Liver (tissue), 9 donors: ENCODE measurements around the gene CDKL2. TPM values are rescaled to one million over a fixed set of nuclear protein-coding genes. Genes with fewer than 3 reads are reported as not detected.

ENCODE experiments used
- DNase-seq: peaks from one replicate; pipeline ENCODE4 v3.0.0-alpha.2; 2017; ENCODE audit warnings: low spot score
- H3K27ac ChIP-seq, 2 donors: one replicate each; pipeline ENCODE4 v1.7.0; 2013; ENCODE audit warnings: inconsistent platforms in 2 of 2, low read length in 2 of 2, control low read depth in 1 of 2, low read depth in 1 of 2, mild to moderate bottlenecking in 1 of 2
- H3K27me3 ChIP-seq, 4 donors: one replicate each; pipeline versions ENCODE4 v1.6.1 to v1.7.0; 2013; ENCODE audit warnings: low read length in 3 of 4, inconsistent platforms in 1 of 4, mild to moderate bottlenecking in 1 of 4, moderate library complexity in 1 of 4; ENCODE audit not compliant: control insufficient read depth in 4 of 4, insufficient read depth in 4 of 4
- H3K36me3 ChIP-seq, 4 donors: one replicate each; pipeline versions ENCODE4 v1.6.1 to v1.7.0; 2013; ENCODE audit warnings: low read length in 3 of 4, mild to moderate bottlenecking in 3 of 4, low read depth in 1 of 4, moderate library complexity in 1 of 4; ENCODE audit not compliant: control insufficient read depth in 4 of 4, insufficient read depth in 3 of 4
- H3K4me1 ChIP-seq, 4 donors: one replicate each; pipeline versions ENCODE4 v1.6.1 to v1.7.0; 2013; ENCODE audit warnings: low read length in 3 of 4, mild to moderate bottlenecking in 3 of 4, moderate library complexity in 1 of 4; ENCODE audit not compliant: control insufficient read depth in 4 of 4, insufficient read depth in 4 of 4
- H3K4me3 ChIP-seq, 3 donors: one replicate each; pipeline versions ENCODE4 v1.6.1 to v1.7.0; 2013; ENCODE audit warnings: low read length in 3 of 3, control low read depth in 1 of 3, low read depth in 1 of 3, mild to moderate bottlenecking in 1 of 3
- H3K9ac ChIP-seq, 2 donors: one replicate each; pipeline ENCODE4 v1.7.0; 2013; ENCODE audit warnings: low read length in 2 of 2, mild to moderate bottlenecking in 2 of 2, moderate library complexity in 2 of 2, control low read depth in 1 of 2, low read depth in 1 of 2
- H3K9me3 ChIP-seq, 4 donors: one replicate each; pipeline versions ENCODE4 v1.6.1 to v1.7.0; 2013; ENCODE audit warnings: low read length in 3 of 4; ENCODE audit not compliant: control insufficient read depth in 4 of 4
- EGR1 ChIP-seq, 2 donors: IDR thresholded peaks; 2 replicates each; pipeline ENCODE4 v1.6.1; 2016 to 2018; ENCODE audit warnings: antibody characterized with exemption in 2 of 2, low read depth in 2 of 2
- FOXA1 ChIP-seq: IDR thresholded peaks from 2 replicates; pipeline ENCODE4 v1.6.1; 2016; ENCODE audit warnings: antibody characterized with exemption
- FOXA2 ChIP-seq: IDR thresholded peaks from 2 replicates; pipeline ENCODE4 v1.6.1; 2016; ENCODE audit warnings: antibody characterized with exemption
- GABPA ChIP-seq, 2 donors: IDR thresholded peaks in 1 of 2; conservative IDR thresholded peaks in 1 of 2; 2 replicates each; pipeline ENCODE4 v1.6.1; 2016; ENCODE audit warnings: antibody characterized with exemption in 2 of 2, mild to moderate bottlenecking in 1 of 2, moderate library complexity in 1 of 2
- HNF4A ChIP-seq, 2 donors: conservative IDR thresholded peaks; 2 replicates each; pipeline ENCODE4 v1.6.1; 2016; ENCODE audit warnings: antibody characterized with exemption in 2 of 2, mild to moderate bottlenecking in 2 of 2
- HNF4G ChIP-seq: IDR thresholded peaks from 2 replicates; pipeline ENCODE4 v1.6.1; 2016; ENCODE audit warnings: antibody characterized with exemption
- NR2F2 ChIP-seq: IDR thresholded peaks from 2 replicates; pipeline ENCODE4 v1.6.1; 2016; ENCODE audit warnings: antibody characterized with exemption
- RAD21 ChIP-seq, 2 donors: IDR thresholded peaks; 2 replicates each; pipeline ENCODE4 v1.6.1; 2016; ENCODE audit warnings: antibody characterized with exemption in 2 of 2, mild to moderate bottlenecking in 2 of 2
- SP1 ChIP-seq: IDR thresholded peaks from 2 replicates; pipeline ENCODE4 v1.6.1; 2018; ENCODE audit warnings: antibody characterized with exemption, mild to moderate bottlenecking
- TAF1 ChIP-seq: conservative IDR thresholded peaks from 2 replicates; pipeline ENCODE4 v1.6.1; 2016; ENCODE audit warnings: antibody characterized with exemption, mild to moderate bottlenecking
- YY1 ChIP-seq: IDR thresholded peaks from 2 replicates; pipeline ENCODE4 v1.6.1; 2016; ENCODE audit warnings: antibody characterized with exemption, mild to moderate bottlenecking
- WGBS: extraction: QIAGEN DNeasy Blood & Tissue Kit; methylation state at CpG from one replicate; pipeline ENCODE4 v1.1.7; 2013; 5-methylcytosine and 5-hydroxymethylcytosine counted together
- polyA plus RNA-seq, 2 donors: library from polyadenylated mRNA; stranded (reverse) in 1 of 2; unstranded in 1 of 2; fragments of 200-250 nt in 1 of 2; fragments of >200 nt in 1 of 2; fragmentation: Nextera tagmentation in 1 of 2; extraction: Ambion mirVana in 1 of 2; gene quantifications; one replicate each; pipeline versions ENCODE4 v1.2.1 to v1.2.3, GENCODE V29; 2013 to 2015
- total RNA-seq, 2 donors: library from RNA; depleted of rRNA; stranded (reverse); fragments of >200 nt; gene quantifications; one replicate each; pipeline ENCODE4 v1.2.3, GENCODE V29; 2014
- TF ChIP-seq, protein P1 (sequence below): IDR thresholded peaks from 2 replicates; pipeline ENCODE4 v1.6.1; 2016; ENCODE audit warnings: antibody characterized with exemption
- TF ChIP-seq, protein P2 (sequence below): IDR thresholded peaks from 2 replicates; pipeline ENCODE4 v1.6.1; 2016; ENCODE audit warnings: antibody characterized with exemption
- TF ChIP-seq, protein P3 (sequence below): IDR thresholded peaks from 2 replicates; pipeline ENCODE4 v1.6.1; 2016; ENCODE audit warnings: antibody characterized with exemption
- TF ChIP-seq, protein P4 (sequence below): fragments of 150-350 bp; IDR thresholded peaks from 2 replicates; pipeline ENCODE4 v1.5.1; 2017; ENCODE audit warnings: improper control_type of control experiment, low read depth, low read length; ENCODE audit not compliant: missing input control
- TF ChIP-seq, protein P5 (sequence below): IDR thresholded peaks from 2 replicates; pipeline ENCODE4 v1.6.1; 2016; ENCODE audit warnings: antibody characterized with exemption, mild to moderate bottlenecking
- donor health status: healthy.
- donor health status: healthy.
- donor health status: healthy.
- donor health status: healthy.
- donor health status: healthy.

The CDKL2 gene
- total and polyA plus RNA-seq, 4 donors: 0.02 to 0.14 (median 0.08) TPM; not detected in 1

DNA sequence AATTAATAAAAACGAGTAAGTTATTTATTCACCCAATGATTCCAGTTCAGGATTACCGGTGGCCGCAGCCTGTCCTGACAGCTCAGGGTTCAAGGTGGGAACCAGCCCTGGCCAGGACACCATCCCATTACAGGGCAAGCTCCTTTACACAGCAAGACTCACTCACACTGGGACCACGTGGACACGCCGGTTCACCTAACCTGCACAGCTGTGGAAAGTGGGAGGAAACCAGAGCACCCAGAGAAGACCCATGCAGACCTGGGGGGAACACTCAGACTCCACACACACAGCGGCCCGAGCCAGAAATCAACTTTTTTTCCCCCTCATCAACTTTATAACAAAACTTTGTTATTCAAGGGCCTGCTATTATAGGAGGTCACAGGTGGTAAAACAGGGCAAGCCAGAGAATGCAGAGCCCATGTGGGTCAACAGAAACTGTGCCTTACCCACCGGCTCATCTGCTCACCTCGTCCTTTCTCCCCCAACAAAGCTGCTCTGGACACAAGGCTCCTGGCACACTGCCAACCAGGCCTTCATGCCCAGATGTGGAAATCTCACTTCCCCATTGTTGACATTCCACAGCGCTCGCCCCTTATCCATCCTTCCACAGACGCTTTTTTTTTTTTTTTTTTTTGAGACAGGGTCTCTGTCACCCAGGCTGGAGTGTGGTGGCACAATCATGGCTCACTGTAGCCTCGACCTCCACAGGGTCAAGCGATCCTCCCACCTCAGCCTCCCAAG lies 82.5 kb downstream of the CDKL2 start (continued):
- TF ChIP-seq, protein P1, sequence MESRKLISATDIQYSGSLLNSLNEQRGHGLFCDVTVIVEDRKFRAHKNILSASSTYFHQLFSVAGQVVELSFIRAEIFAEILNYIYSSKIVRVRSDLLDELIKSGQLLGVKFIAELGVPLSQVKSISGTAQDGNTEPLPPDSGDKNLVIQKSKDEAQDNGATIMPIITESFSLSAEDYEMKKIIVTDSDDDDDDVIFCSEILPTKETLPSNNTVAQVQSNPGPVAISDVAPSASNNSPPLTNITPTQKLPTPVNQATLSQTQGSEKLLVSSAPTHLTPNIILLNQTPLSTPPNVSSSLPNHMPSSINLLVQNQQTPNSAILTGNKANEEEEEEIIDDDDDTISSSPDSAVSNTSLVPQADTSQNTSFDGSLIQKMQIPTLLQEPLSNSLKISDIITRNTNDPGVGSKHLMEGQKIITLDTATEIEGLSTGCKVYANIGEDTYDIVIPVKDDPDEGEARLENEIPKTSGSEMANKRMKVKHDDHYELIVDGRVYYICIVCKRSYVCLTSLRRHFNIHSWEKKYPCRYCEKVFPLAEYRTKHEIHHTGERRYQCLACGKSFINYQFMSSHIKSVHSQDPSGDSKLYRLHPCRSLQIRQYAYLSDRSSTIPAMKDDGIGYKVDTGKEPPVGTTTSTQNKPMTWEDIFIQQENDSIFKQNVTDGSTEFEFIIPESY: no peak

DNA sequence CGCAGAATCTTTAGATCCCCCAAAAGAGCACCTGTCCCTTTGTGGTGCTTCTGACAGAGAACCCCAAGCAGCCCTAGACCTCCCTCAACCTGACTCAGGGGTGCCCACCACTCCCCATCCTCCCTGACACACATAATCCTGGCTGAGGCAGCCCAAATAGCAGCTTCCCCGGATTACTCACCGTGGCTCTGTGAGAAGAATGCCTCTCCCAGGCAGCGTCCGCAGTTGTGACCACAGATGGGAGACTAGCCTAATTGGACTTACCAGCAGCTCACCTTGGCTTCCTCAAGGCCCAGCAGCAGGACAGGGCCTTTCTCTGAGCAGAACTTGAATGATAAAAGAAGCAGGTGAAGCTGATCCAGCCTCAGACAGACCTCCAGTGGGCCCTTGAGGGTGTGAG lies 84.8 kb downstream of the CDKL2 start:
- H3K27me3 ChIP-seq: no peaks in the 10 kb centered on the region
- DNase-seq: no peak
- H3K4me1 ChIP-seq: no peaks in the 10 kb centered on the region
- TF ChIP-seq, protein P2, sequence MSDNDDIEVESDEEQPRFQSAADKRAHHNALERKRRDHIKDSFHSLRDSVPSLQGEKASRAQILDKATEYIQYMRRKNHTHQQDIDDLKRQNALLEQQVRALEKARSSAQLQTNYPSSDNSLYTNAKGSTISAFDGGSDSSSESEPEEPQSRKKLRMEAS: no peak
- no peak for TF ChIP-seq RAD21 (IDR thresholded peaks at IDR 0.05)
- no peak for TF ChIP-seq HNF4A (conservative IDR thresholded peaks at IDR 0.05)
- no peak for TF ChIP-seq GABPA (IDR thresholded peaks at IDR 0.05 in 1 of 2, conservative IDR thresholded peaks at IDR 0.05 in 1 of 2)
- TF ChIP-seq HNF4G: no peak
- TF ChIP-seq EGR1 (IDR thresholded peaks at IDR 0.05; ENCODE audit: low read depth in 2 of 2): no peak
- TF ChIP-seq, protein P3, sequence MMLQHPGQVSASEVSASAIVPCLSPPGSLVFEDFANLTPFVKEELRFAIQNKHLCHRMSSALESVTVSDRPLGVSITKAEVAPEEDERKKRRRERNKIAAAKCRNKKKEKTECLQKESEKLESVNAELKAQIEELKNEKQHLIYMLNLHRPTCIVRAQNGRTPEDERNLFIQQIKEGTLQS: no peak
- no peak for TF ChIP-seq FOXA1
- TF ChIP-seq SP1: no peak
- TF ChIP-seq, protein P4, sequence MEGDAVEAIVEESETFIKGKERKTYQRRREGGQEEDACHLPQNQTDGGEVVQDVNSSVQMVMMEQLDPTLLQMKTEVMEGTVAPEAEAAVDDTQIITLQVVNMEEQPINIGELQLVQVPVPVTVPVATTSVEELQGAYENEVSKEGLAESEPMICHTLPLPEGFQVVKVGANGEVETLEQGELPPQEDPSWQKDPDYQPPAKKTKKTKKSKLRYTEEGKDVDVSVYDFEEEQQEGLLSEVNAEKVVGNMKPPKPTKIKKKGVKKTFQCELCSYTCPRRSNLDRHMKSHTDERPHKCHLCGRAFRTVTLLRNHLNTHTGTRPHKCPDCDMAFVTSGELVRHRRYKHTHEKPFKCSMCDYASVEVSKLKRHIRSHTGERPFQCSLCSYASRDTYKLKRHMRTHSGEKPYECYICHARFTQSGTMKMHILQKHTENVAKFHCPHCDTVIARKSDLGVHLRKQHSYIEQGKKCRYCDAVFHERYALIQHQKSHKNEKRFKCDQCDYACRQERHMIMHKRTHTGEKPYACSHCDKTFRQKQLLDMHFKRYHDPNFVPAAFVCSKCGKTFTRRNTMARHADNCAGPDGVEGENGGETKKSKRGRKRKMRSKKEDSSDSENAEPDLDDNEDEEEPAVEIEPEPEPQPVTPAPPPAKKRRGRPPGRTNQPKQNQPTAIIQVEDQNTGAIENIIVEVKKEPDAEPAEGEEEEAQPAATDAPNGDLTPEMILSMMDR: no peak
- TF ChIP-seq, protein P5, sequence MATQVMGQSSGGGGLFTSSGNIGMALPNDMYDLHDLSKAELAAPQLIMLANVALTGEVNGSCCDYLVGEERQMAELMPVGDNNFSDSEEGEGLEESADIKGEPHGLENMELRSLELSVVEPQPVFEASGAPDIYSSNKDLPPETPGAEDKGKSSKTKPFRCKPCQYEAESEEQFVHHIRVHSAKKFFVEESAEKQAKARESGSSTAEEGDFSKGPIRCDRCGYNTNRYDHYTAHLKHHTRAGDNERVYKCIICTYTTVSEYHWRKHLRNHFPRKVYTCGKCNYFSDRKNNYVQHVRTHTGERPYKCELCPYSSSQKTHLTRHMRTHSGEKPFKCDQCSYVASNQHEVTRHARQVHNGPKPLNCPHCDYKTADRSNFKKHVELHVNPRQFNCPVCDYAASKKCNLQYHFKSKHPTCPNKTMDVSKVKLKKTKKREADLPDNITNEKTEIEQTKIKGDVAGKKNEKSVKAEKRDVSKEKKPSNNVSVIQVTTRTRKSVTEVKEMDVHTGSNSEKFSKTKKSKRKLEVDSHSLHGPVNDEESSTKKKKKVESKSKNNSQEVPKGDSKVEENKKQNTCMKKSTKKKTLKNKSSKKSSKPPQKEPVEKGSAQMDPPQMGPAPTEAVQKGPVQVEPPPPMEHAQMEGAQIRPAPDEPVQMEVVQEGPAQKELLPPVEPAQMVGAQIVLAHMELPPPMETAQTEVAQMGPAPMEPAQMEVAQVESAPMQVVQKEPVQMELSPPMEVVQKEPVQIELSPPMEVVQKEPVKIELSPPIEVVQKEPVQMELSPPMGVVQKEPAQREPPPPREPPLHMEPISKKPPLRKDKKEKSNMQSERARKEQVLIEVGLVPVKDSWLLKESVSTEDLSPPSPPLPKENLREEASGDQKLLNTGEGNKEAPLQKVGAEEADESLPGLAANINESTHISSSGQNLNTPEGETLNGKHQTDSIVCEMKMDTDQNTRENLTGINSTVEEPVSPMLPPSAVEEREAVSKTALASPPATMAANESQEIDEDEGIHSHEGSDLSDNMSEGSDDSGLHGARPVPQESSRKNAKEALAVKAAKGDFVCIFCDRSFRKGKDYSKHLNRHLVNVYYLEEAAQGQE: no peak
- TF ChIP-seq, protein P1: no peak
- TF ChIP-seq TAF1: no peak
- TF ChIP-seq YY1: no peak
- TF ChIP-seq FOXA2: no peak
- TF ChIP-seq NR2F2: no peak
- H3K36me3 ChIP-seq: peaks cover 0 to 6% (median 1%) of the 10 kb centered on the region in 4 donors
- H3K4me3 ChIP-seq: no peak overlapping the region
- WGBS: 96% methylated on average over 5 of the region's 5 CpGs
- no peaks in the 10 kb centered on the region for H3K9me3 ChIP-seq
- H3K9ac ChIP-seq: no peak overlapping the region
- no peak overlapping the region for H3K27ac ChIP-seq
